Activated CD8-positive, alpha-beta memory T cell treated with anti-CD3 and anti-CD28 coated beads, Interleukin-2, amount 50 U/mL, for 1 hour (primary cell): Measurements from ENCODE around the gene AOPEP.

Experiments used
- DNase-seq: peaks from one replicate; pipeline ENCODE4 v3.0.0-alpha.2; 2020; ENCODE audit errors: extremely low read depth

The AOPEP gene

GRCh38 chr9:94850540-94851434 is 124.3 kb downstream of the AOPEP start:
- no peak for DNase-seq

GRCh38 chr9:94851467-94851866 is 125.0 kb downstream of the AOPEP start:
- DNase-seq: no peak

GRCh38 chr9:94851892-94852291 is 125.4 kb downstream of the AOPEP start:
- no peak for DNase-seq

- no peak for DNase-seq
Measured at GRCh38 chr9:94852373-94852772, 125.9 kb downstream of the AOPEP start.

GRCh38 chr9:94853887-94854286 is 127.4 kb downstream of the AOPEP start:
- no peak for DNase-seq

GRCh38 chr9:94855903-94856302 is 129.4 kb downstream of the AOPEP start:
- DNase-seq: no peak

GRCh38 chr9:94857791-94858190 is 131.3 kb downstream of the AOPEP start:
- no peak for DNase-seq

- DNase-seq: no peak
Measured at GRCh38 chr9:94859226-94859625, 132.7 kb downstream of the AOPEP start.

- DNase-seq: no peak
Measured at GRCh38 chr9:94859891-94860290, 133.4 kb downstream of the AOPEP start.

GRCh38 chr9:94860678-94861588 is 134.4 kb downstream of the AOPEP start:
- peak; percentile 34 for DNase-seq

GRCh38 chr9:94861589-94862272 is 135.2 kb downstream of the AOPEP start:
- no peak for DNase-seq

GRCh38 chr9:94864196-94864595 is 137.7 kb downstream of the AOPEP start:
- no peak for DNase-seq

GRCh38 chr9:94864862-94865509 is 138.5 kb downstream of the AOPEP start:
- DNase-seq: no peak

- no peak for DNase-seq
Measured at GRCh38 chr9:94865582-94866452, 139.3 kb downstream of the AOPEP start.

GRCh38 chr9:94866770-94867169 is 140.3 kb downstream of the AOPEP start:
- DNase-seq: no peak

GRCh38 chr9:94867281-94867841 is 140.9 kb downstream of the AOPEP start:
- no peak for DNase-seq

GRCh38 chr9:94867842-94868312 is 141.4 kb downstream of the AOPEP start:
- no peak for DNase-seq

GRCh38 chr9:94868464-94868863 is 142.0 kb downstream of the AOPEP start:
- DNase-seq: no peak

GRCh38 chr9:94869415-94869843 is 142.9 kb downstream of the AOPEP start:
- no peak for DNase-seq

- DNase-seq: no peak
Measured at GRCh38 chr9:94870465-94870792, 143.9 kb downstream of the AOPEP start.
